ENCODE measurements around the gene ABCA12. TPM values are rescaled to one million over a fixed set of nuclear protein-coding genes. Genes with fewer than 3 reads are reported as not detected.

The ABCA12 gene
- total RNA-seq, 1 donor from 2014 or later: not detected

GRCh38 chr2:215137329-215137686, 1.1 kb downstream of the ABCA12 start:
- intact Hi-C loops (cut with DNase I): no loop called here
- DNase-seq (ENCODE audit: missing footprints): no peak
- no peak for ATAC-seq

- ATAC-seq (no peak), DNase-seq (ENCODE audit: missing footprints) (no peak)
- intact Hi-C loops (cut with DNase I): no loop called here
These were observed 1.6 kb downstream of the ABCA12 start for GRCh38 chr2:215136669-215137328.

DNA sequence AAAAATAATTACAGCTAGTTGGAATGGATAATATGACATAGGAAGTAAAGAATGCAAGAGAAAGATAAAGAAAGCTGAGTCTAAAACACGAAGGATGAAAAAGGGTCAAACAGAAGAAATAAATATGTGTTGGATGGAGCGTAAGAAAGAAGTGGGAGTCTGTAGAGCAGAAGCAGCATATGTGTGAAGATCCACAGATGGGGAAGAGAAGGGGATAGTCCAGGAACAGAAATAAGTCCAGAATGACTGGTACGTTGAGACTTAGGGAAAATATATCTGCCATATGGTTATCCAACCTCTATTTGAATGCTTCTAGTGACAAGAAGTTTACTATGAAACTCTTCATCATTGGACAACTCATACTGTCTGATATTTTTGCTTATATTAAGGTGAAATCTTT, 18.0 kb downstream of the ABCA12 start:
- DNase-seq (ENCODE audit: missing footprints) (no peak), ATAC-seq (no peak)
- intact Hi-C loops (cut with DNase I): no loop called here

DNA sequence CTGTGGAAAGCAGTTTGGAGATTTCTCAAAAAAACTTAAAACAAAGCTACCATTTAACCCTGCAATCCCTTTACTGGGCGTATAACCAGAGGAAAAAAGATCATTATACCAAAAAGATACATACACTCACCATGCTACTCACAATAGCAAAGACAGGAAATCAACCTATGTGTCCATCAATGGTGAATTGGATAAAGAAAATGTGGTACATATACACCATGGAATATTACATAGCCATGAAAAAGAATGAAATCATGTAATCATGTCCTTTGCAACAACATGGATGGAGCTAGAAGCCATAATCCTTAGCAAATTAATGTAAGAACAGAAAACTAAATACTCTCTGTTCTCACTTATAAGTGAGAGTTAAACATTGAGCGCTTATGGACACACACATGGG, 18.6 kb downstream of the ABCA12 start:
- intact Hi-C loops (cut with DNase I): no loop called here
- no peak for DNase-seq (ENCODE audit: missing footprints)
- ATAC-seq: no peak

- intact Hi-C loops (cut with DNase I): no loop called here
- ATAC-seq: no peak
- DNase-seq (ENCODE audit: missing footprints): no peak
These were observed 27.5 kb downstream of the ABCA12 start for GRCh38 chr2:215110918-215111317.

GRCh38 chr2:215107216-215108056, 31.0 kb downstream of the ABCA12 start:
- ATAC-seq: no peak
- intact Hi-C loops (cut with DNase I): no loop called here
- DNase-seq (ENCODE audit: missing footprints): no peak

DNA sequence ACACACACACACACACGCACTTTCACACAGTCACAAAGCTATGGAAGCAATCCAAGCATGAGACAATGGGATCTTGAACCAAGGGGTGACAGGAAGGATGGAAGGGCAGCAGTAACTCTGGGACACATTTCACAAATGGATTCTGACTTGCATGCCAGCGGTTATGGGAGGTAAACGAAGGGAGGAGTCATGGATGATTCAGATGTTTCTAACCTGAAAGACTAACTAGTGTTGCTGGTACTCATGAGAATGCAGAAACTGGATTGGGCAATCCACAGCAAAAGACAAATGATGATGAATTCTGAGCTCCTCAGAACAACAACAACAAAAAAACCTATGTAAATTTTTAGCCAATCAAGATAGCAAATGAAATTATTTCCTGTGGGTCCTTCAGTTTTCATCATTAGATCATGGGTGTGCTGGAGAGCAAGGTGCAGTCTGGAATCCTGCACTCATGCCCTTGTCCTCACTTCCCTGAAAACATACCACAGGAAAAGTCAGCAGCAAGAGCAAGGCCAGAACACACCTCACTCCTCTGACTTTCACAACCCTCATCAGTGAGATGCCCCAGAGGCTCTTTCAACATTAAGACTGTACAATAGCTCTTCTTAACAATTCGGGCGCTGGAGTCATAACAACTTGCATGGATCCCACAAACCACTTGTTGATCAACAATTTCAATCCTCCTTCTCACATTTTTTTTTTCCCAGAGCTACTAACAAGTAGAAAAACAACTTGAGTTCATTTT, 32.6 kb downstream of the ABCA12 start:
- DNase-seq (ENCODE audit: missing footprints) (no peak), ATAC-seq (no peak)
- intact Hi-C loops (cut with DNase I): no loop called here

DNA sequence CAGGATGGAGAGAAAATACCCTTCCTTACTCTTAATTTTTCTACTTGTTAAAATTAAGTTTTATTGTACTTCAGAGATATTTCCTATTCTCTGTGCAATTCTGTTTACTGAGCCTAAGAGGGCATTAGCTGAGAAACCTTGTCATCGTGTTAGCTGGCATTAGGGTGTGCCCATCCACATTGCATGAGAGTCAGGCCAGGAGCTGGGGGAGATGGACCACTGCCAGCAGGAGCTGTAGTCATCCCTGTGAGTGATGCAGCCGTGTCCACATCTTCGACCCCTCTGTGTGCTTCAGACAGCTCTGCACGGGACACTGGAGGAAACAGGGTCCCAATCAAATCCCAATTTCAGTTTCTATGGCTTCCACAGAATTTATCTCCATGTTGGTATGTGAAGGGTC, 34.2 kb downstream of the ABCA12 start:
- DNase-seq (ENCODE audit: missing footprints) (no peak), ATAC-seq (no peak)
- intact Hi-C loops (cut with DNase I): no loop called here

- intact Hi-C loops (cut with DNase I): no loop called here
- no peak for DNase-seq (ENCODE audit: missing footprints)
- no peak for ATAC-seq
These were observed 39.6 kb downstream of the ABCA12 start for GRCh38 chr2:215098875-215099274.

GRCh38 chr2:215084080-215084479, 54.3 kb downstream of the ABCA12 start:
- ATAC-seq (no peak), DNase-seq (ENCODE audit: missing footprints) (no peak)
- intact Hi-C loops (cut with DNase I): no loop called here

- ATAC-seq (no peak), DNase-seq (ENCODE audit: missing footprints) (no peak)
- intact Hi-C loops (cut with DNase I): no loop called here
These were observed 55.3 kb downstream of the ABCA12 start for GRCh38 chr2:215083146-215083545.

GRCh38 chr2:215082446-215082845, 56.0 kb downstream of the ABCA12 start:
- ATAC-seq (no peak), DNase-seq (ENCODE audit: missing footprints) (no peak)
- intact Hi-C loops (cut with DNase I): no loop called here

GRCh38 chr2:215080545-215080944, 57.9 kb downstream of the ABCA12 start:
- no peak for ATAC-seq
- intact Hi-C loops (cut with DNase I): no loop called here
- no peak for DNase-seq (ENCODE audit: missing footprints)

- intact Hi-C loops (cut with DNase I): no loop called here
- ATAC-seq (no peak), DNase-seq (ENCODE audit: missing footprints) (no peak)
These were observed 66.8 kb downstream of the ABCA12 start for GRCh38 chr2:215071676-215072075.

- DNase-seq (ENCODE audit: missing footprints) (no peak), ATAC-seq (no peak)
- intact Hi-C loops (cut with DNase I): no loop called here
These were observed 70.0 kb downstream of the ABCA12 start for GRCh38 chr2:215068399-215068798.

DNA sequence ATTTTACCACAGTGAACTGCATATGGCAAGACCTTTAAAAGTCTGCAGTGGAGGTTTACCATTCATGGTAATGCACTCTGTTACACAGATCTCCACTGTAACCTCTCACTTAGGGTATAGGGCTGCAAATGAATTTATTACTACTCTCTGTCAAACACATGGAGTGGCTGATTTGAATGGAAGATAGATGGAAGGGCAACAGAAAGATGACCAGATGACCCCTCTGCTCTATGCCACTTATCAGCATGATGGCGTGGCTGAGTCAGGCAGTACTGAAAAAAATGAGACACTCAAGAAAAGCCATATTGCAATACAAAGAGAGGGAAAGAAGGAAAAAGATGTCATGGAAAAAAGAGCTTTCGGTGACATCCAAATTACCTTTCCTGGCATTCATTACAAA, 72.3 kb downstream of the ABCA12 start:
- ATAC-seq (no peak), DNase-seq (ENCODE audit: missing footprints) (no peak)
- intact Hi-C loops (cut with DNase I): no loop called here

DNA sequence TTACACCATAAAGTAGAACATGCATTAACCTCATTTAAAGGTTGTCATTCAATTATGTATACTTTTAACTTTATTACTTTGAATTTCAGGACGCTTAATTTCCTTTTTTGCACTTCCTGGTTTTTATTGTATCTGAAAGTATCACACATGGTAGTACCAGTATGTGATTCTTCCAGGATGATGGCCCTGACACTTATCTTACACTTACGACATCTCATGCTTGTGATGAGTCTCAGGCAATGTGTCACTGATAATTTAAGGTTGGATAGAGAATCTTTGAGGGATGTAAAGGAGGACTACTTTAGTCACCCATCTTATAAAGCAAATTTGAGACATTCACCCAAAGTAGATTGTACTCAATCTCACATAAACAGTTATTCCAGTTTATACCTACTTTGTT, 74.9 kb downstream of the ABCA12 start:
- intact Hi-C loops (cut with DNase I): no loop called here
- DNase-seq (ENCODE audit: missing footprints): no peak
- ATAC-seq: no peak

DNA sequence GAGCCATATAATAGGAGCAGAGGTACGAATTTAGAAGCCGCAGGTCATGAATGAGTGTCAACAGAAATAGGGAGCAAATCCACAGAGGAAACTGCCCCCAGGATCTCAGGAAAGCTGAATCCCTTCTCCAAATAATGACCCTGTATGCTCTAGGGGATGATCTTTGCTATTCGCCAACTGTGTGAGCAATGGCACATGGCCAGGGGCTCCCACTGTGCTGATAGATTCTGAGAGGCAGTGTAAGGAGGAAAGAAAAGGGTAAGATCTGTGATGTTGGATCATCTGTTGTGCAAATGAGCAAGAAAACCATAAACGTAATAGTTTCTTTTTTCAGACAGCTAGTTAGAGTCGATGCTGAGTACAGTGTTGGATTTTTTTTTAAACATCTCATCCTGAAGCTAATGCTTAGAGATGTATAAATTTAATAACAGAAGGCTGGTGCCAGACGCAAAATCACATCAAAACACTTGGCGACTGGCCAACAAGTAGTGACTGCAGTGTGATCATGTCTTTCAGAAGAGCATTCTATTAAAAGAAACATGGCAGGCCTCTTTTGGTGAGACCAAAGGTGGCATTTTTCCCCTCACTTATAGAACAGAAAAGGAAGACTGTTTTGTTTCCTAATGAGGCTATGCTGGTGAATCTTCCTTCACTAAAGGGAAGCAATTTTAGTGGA, 77.4 kb downstream of the ABCA12 start:
- intact Hi-C loops (cut with DNase I): no loop called here
- ATAC-seq (no peak), DNase-seq (ENCODE audit: missing footprints) (no peak)

DNA sequence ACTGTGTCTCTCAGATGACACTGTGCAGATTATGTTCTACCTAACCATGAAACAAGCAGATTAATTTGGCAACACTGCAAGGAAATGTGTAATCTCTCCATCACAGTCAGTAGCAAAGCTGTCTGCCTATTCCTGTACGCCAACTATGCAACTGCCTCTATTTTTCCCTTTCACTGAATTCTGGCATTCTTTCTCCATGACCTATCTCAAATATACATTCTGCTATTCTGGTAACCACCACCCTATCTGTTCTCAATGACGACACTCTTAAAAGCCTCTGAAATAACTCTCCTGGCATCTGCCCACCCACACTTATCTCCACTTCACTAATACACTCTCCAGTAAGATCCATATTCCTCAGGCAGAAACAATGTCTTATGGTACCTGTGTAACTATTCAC, 78.7 kb downstream of the ABCA12 start:
- ATAC-seq: no peak
- intact Hi-C loops (cut with DNase I): no loop called here
- no peak for DNase-seq (ENCODE audit: missing footprints)

Measured in Right ventricle myocardium inferior (tissue), 1 donor.